ENCODE measurements around the gene CNN2. TPM values are rescaled to one million over a fixed set of nuclear protein-coding genes. Genes with fewer than 3 reads are reported as not detected.
A peak's percentile ranks its signal among the peaks of the same experiment; 100 is the strongest.

CNN2 gene
- total RNA-seq, 2 donors from 2014 or later = 30.7 to 42.5 TPM

GRCh38 chr19:1001538-1002166 lies 24.8 kb upstream of the CNN2 start:
- Histone ChIP-seq H3K27me3 (peaks cover 0 to 25% of the 10 kb centered on the region in 2 donors), H3K9me3 (no peaks in the 10 kb centered on the region), H3K27ac (no peak overlapping the region), H3K36me3 (replicated peaks in 1 of 2; ENCODE audit: insufficient read depth in 1 of 2, low read depth in 2 of 2) (no peaks in the 10 kb centered on the region), H3K4me1 (peaks cover 17% of the 10 kb centered on the region), H3K4me3 (no peak overlapping the region)
- DNase-seq = peak in 3 of 4 donors; percentile 49 to 62 (median 60)
- TF ChIP-seq POLR2A (IDR thresholded peaks at IDR 0.05) (no peak), CTCF (IDR thresholded peaks at IDR 0.05) (peak; percentile 76 to 96 (median 83))
- WGBS, 2 donors = 0 to 10% methylated on average over 1 to 19 of the region's 20 CpGs
- ATAC-seq = peak; percentile 70
- intact Hi-C loops (cut with DNase I) = no loop called here

GRCh38 chr19:1002600-1002999 lies 23.8 kb upstream of the CNN2 start:
- Histone ChIP-seq H3K4me3 (no peak overlapping the region), H3K27ac (no peak overlapping the region), H3K9me3 (no peaks in the 10 kb centered on the region), H3K27me3 (peaks cover 0 to 20% of the 10 kb centered on the region in 2 donors), H3K4me1 (peaks cover 14% of the 10 kb centered on the region), H3K36me3 (replicated peaks in 1 of 2; ENCODE audit: insufficient read depth in 1 of 2, low read depth in 2 of 2) (no peaks in the 10 kb centered on the region)
- intact Hi-C loops (cut with DNase I) = no loop called here
- WGBS, 2 donors = 58 to 81% methylated on average over 4 of the region's 4 CpGs
- ATAC-seq (no peak), DNase-seq (no peak)
- TF ChIP-seq CTCF (IDR thresholded peaks at IDR 0.05) (no peak), POLR2A (IDR thresholded peaks at IDR 0.05) (no peak)

GRCh38 chr19:1003283-1003682 lies 23.1 kb upstream of the CNN2 start:
- ATAC-seq (no peak), DNase-seq (no peak)
- H3K36me3 ChIP-seq (replicated peaks in 1 of 2; ENCODE audit: insufficient read depth in 1 of 2, low read depth in 2 of 2) = no peaks in the 10 kb centered on the region
- TF ChIP-seq POLR2A (IDR thresholded peaks at IDR 0.05) (no peak), CTCF (IDR thresholded peaks at IDR 0.05) (no peak)
- H3K27ac ChIP-seq = no peak overlapping the region
- 79 to 82% methylated on average over 24 to 29 of the region's 37 CpGs for whole genome bisulfite sequencing, 2 donors
- H3K4me3 ChIP-seq = no peak overlapping the region
- H3K9me3 ChIP-seq = no peaks in the 10 kb centered on the region
- intact Hi-C loops (cut with DNase I) = no loop called here
- peaks cover 0 to 20% of the 10 kb centered on the region in 2 donors for H3K27me3 ChIP-seq
- H3K4me1 ChIP-seq = peaks cover 14% of the 10 kb centered on the region

GRCh38 chr19:1004204-1004802 lies 22.1 kb upstream of the CNN2 start:
- intact Hi-C loops (cut with DNase I) = no loop called here
- no peak overlapping the region for H3K4me3 ChIP-seq
- H3K36me3 ChIP-seq (replicated peaks in 1 of 2; ENCODE audit: insufficient read depth in 1 of 2, low read depth in 2 of 2) = no peaks in the 10 kb centered on the region
- TF ChIP-seq CTCF (IDR thresholded peaks at IDR 0.05) (no peak), POLR2A (IDR thresholded peaks at IDR 0.05) (no peak)
- H3K27me3 ChIP-seq = peaks cover 0 to 13% of the 10 kb centered on the region in 2 donors
- H3K4me1 ChIP-seq = peaks cover 14% of the 10 kb centered on the region
- WGBS, 2 donors = 48 to 64% methylated on average over 17 to 32 of the region's 32 CpGs
- no peaks in the 10 kb centered on the region for H3K9me3 ChIP-seq
- no peak overlapping the region for H3K27ac ChIP-seq
- no peak for ATAC-seq
- DNase-seq = no peak

Measured in body of pancreas (tissue), 4 donors.